Liver (tissue), 9 donors: ENCODE measurements around the gene VBP1. TPM values are rescaled to one million over a fixed set of nuclear protein-coding genes. Genes with fewer than 3 reads are reported as not detected.

Experiments
- DNase-seq: peaks from one replicate; pipeline ENCODE4 v3.0.0-alpha.2; 2017; ENCODE audit warnings: low spot score
- H3K27ac ChIP-seq, 2 donors: one replicate each; pipeline ENCODE4 v1.7.0; 2013; ENCODE audit warnings: inconsistent platforms in 2 of 2, low read length in 2 of 2, control low read depth in 1 of 2, low read depth in 1 of 2, mild to moderate bottlenecking in 1 of 2
- H3K27me3 ChIP-seq, 4 donors: one replicate each; pipeline versions ENCODE4 v1.6.1 to v1.7.0; 2013; ENCODE audit warnings: low read length in 3 of 4, inconsistent platforms in 1 of 4, mild to moderate bottlenecking in 1 of 4, moderate library complexity in 1 of 4; ENCODE audit not compliant: control insufficient read depth in 4 of 4, insufficient read depth in 4 of 4
- H3K36me3 ChIP-seq, 4 donors: one replicate each; pipeline versions ENCODE4 v1.6.1 to v1.7.0; 2013; ENCODE audit warnings: low read length in 3 of 4, mild to moderate bottlenecking in 3 of 4, low read depth in 1 of 4, moderate library complexity in 1 of 4; ENCODE audit not compliant: control insufficient read depth in 4 of 4, insufficient read depth in 3 of 4
- H3K4me1 ChIP-seq, 4 donors: one replicate each; pipeline versions ENCODE4 v1.6.1 to v1.7.0; 2013; ENCODE audit warnings: low read length in 3 of 4, mild to moderate bottlenecking in 3 of 4, moderate library complexity in 1 of 4; ENCODE audit not compliant: control insufficient read depth in 4 of 4, insufficient read depth in 4 of 4
- H3K4me3 ChIP-seq, 3 donors: one replicate each; pipeline versions ENCODE4 v1.6.1 to v1.7.0; 2013; ENCODE audit warnings: low read length in 3 of 3, control low read depth in 1 of 3, low read depth in 1 of 3, mild to moderate bottlenecking in 1 of 3
- H3K9ac ChIP-seq, 2 donors: one replicate each; pipeline ENCODE4 v1.7.0; 2013; ENCODE audit warnings: low read length in 2 of 2, mild to moderate bottlenecking in 2 of 2, moderate library complexity in 2 of 2, control low read depth in 1 of 2, low read depth in 1 of 2
- H3K9me3 ChIP-seq, 4 donors: one replicate each; pipeline versions ENCODE4 v1.6.1 to v1.7.0; 2013; ENCODE audit warnings: low read length in 3 of 4; ENCODE audit not compliant: control insufficient read depth in 4 of 4
- ATF3 ChIP-seq: IDR thresholded peaks from 2 replicates; pipeline ENCODE4 v1.6.1; 2016; ENCODE audit warnings: antibody characterized with exemption
- CTCF ChIP-seq: fragments of 150-350 bp; IDR thresholded peaks from 2 replicates; pipeline ENCODE4 v1.5.1; 2017; ENCODE audit warnings: improper control_type of control experiment, low read depth, low read length; ENCODE audit not compliant: missing input control
- EGR1 ChIP-seq, 2 donors: IDR thresholded peaks; 2 replicates each; pipeline ENCODE4 v1.6.1; 2016 to 2018; ENCODE audit warnings: antibody characterized with exemption in 2 of 2, low read depth in 2 of 2
- GABPA ChIP-seq, 2 donors: IDR thresholded peaks in 1 of 2; conservative IDR thresholded peaks in 1 of 2; 2 replicates each; pipeline ENCODE4 v1.6.1; 2016; ENCODE audit warnings: antibody characterized with exemption in 2 of 2, mild to moderate bottlenecking in 1 of 2, moderate library complexity in 1 of 2
- HNF4A ChIP-seq, 2 donors: conservative IDR thresholded peaks; 2 replicates each; pipeline ENCODE4 v1.6.1; 2016; ENCODE audit warnings: antibody characterized with exemption in 2 of 2, mild to moderate bottlenecking in 2 of 2
- JUND ChIP-seq, 2 donors: IDR thresholded peaks; 2 replicates each; pipeline ENCODE4 v1.6.1; 2016; ENCODE audit warnings: antibody characterized with exemption in 2 of 2
- MAX ChIP-seq: IDR thresholded peaks from 2 replicates; pipeline ENCODE4 v1.6.1; 2016; ENCODE audit warnings: antibody characterized with exemption
- NR2F2 ChIP-seq: IDR thresholded peaks from 2 replicates; pipeline ENCODE4 v1.6.1; 2016; ENCODE audit warnings: antibody characterized with exemption
- REST ChIP-seq: IDR thresholded peaks from 2 replicates; pipeline ENCODE4 v1.6.1; 2016; ENCODE audit warnings: antibody characterized with exemption, mild to moderate bottlenecking
- RXRA ChIP-seq, 2 donors: IDR thresholded peaks; 2 replicates each; pipeline ENCODE4 v1.6.1; 2017 to 2018; ENCODE audit warnings: antibody characterized with exemption in 2 of 2, mild to moderate bottlenecking in 1 of 2
- SP1 ChIP-seq: IDR thresholded peaks from 2 replicates; pipeline ENCODE4 v1.6.1; 2018; ENCODE audit warnings: antibody characterized with exemption, mild to moderate bottlenecking
- YY1 ChIP-seq: IDR thresholded peaks from 2 replicates; pipeline ENCODE4 v1.6.1; 2016; ENCODE audit warnings: antibody characterized with exemption, mild to moderate bottlenecking
- ZBTB33 ChIP-seq: IDR thresholded peaks from 2 replicates; pipeline ENCODE4 v1.6.1; 2016; ENCODE audit warnings: antibody characterized with exemption
- whole genome bisulfite sequencing: extraction: QIAGEN DNeasy Blood & Tissue Kit; methylation state at CpG from one replicate; pipeline ENCODE4 v1.1.7; 2013; 5-methylcytosine and 5-hydroxymethylcytosine counted together
- polyA plus RNA-seq, 2 donors: library from polyadenylated mRNA; stranded (reverse) in 1 of 2; unstranded in 1 of 2; fragments of 200-250 nt in 1 of 2; fragments of >200 nt in 1 of 2; fragmentation: Nextera tagmentation in 1 of 2; extraction: Ambion mirVana in 1 of 2; gene quantifications; one replicate each; pipeline versions ENCODE4 v1.2.1 to v1.2.3, GENCODE V29; 2013 to 2015
- total RNA-seq, 2 donors: library from RNA; depleted of rRNA; stranded (reverse); fragments of >200 nt; gene quantifications; one replicate each; pipeline ENCODE4 v1.2.3, GENCODE V29; 2014
- donor health status: healthy.
- donor health status: healthy.
- donor health status: healthy.
- donor health status: healthy.
- donor health status: healthy.

VBP1 gene
- total and polyA plus RNA-seq, 4 donors, result 15.1 to 40.7 (median 16.6) TPM

- no peak overlapping the region for H3K9ac ChIP-seq
These were observed 46.9 kb downstream of the VBP1 start for GRCh38 chrX:155262970-155263754.

More at GRCh38 chrX:155262970-155263754, 46.9 kb downstream of the VBP1 start:
- H3K27ac ChIP-seq, result no peak overlapping the region
- H3K9me3 ChIP-seq, result no peaks in the 10 kb centered on the region
- 31% methylated on average over 5 of the region's 5 CpGs for WGBS
- no peaks in the 10 kb centered on the region for H3K36me3 ChIP-seq
- H3K27me3 ChIP-seq, result peaks cover 0 to 2% (median 0%) of the 10 kb centered on the region in 4 donors
- DNase-seq, result no peak
- H3K4me3 ChIP-seq, result no peak overlapping the region
- no peaks in the 10 kb centered on the region for H3K4me1 ChIP-seq
- TF ChIP-seq ATF3 (no peak), ZBTB33 (no peak), RXRA (IDR thresholded peaks at IDR 0.05) (no peak), EGR1 (IDR thresholded peaks at IDR 0.05; ENCODE audit: low read depth in 2 of 2) (no peak), GABPA (IDR thresholded peaks at IDR 0.05 in 1 of 2, conservative IDR thresholded peaks at IDR 0.05 in 1 of 2) (no peak), JUND (IDR thresholded peaks at IDR 0.05) (no peak), SP1 (no peak), NR2F2 (no peak), HNF4A (conservative IDR thresholded peaks at IDR 0.05) (no peak), MAX (no peak), CTCF (no peak), YY1 (no peak), REST (no peak)
